ENCODE measurements around the gene TSHZ2. TPM values are rescaled to one million over a fixed set of nuclear protein-coding genes. Genes with fewer than 3 reads are reported as not detected.

The TSHZ2 gene
- total and polyA plus RNA-seq, 9 of the 15 experiments (the other 6 are each of a cell fraction or from before 2014, with no cell fraction given): 0.03 to 0.20 (median 0.05) TPM; not detected in 4

DNA sequence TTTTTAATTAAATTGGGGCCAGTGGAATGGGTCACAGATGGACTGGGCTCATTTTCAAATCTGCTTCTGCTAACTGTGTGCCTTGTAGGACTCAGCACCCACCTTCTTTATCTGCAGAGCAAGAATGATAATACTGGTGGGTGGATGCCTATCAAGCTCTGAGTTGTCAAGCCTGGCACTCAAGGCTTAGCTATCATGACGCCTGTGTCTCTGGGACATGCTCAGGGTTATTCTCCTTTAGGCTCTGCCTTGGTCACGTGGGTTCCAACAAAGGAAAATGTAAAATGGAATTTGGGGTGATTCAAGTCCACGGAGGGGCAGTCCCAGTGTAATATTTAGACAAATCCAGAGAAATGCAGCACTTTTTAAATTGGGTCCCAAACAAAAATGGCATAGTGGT lies 202.3 kb downstream of the TSHZ2 start (continued):
- TF ChIP-seq, protein P1, sequence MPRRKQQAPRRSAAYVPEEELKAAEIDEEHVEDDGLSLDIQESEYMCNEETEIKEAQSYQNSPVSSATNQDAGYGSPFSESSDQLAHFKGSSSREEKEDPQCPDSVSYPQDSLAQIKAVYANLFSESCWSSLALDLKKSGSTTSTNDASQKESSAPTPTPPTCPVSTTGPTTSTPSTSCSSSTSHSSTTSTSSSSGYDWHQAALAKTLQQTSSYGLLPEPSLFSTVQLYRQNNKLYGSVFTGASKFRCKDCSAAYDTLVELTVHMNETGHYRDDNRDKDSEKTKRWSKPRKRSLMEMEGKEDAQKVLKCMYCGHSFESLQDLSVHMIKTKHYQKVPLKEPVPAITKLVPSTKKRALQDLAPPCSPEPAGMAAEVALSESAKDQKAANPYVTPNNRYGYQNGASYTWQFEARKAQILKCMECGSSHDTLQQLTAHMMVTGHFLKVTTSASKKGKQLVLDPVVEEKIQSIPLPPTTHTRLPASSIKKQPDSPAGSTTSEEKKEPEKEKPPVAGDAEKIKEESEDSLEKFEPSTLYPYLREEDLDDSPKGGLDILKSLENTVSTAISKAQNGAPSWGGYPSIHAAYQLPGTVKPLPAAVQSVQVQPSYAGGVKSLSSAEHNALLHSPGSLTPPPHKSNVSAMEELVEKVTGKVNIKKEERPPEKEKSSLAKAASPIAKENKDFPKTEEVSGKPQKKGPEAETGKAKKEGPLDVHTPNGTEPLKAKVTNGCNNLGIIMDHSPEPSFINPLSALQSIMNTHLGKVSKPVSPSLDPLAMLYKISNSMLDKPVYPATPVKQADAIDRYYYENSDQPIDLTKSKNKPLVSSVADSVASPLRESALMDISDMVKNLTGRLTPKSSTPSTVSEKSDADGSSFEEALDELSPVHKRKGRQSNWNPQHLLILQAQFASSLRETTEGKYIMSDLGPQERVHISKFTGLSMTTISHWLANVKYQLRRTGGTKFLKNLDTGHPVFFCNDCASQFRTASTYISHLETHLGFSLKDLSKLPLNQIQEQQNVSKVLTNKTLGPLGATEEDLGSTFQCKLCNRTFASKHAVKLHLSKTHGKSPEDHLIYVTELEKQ (CRISPR knock-in tag; IDR thresholded peaks at IDR 0.05): no peak
- TF ChIP-seq, protein P2, sequence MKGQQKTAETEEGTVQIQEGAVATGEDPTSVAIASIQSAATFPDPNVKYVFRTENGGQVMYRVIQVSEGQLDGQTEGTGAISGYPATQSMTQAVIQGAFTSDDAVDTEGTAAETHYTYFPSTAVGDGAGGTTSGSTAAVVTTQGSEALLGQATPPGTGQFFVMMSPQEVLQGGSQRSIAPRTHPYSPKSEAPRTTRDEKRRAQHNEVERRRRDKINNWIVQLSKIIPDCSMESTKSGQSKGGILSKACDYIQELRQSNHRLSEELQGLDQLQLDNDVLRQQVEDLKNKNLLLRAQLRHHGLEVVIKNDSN (CRISPR knock-in tag; IDR thresholded peaks at IDR 0.05): peak; percentile 44; the same call in 1 of the 2 replicates
- TF ChIP-seq TARDBP (IDR thresholded peaks at IDR 0.05) (no peak), BMI1 (IDR thresholded peaks at IDR 0.05; ENCODE audit: low read length) (no peak), ZNF175 (CRISPR knock-in tag; IDR thresholded peaks at IDR 0.05; ENCODE audit: low read depth) (no peak)
- TF ChIP-seq, protein P3, sequence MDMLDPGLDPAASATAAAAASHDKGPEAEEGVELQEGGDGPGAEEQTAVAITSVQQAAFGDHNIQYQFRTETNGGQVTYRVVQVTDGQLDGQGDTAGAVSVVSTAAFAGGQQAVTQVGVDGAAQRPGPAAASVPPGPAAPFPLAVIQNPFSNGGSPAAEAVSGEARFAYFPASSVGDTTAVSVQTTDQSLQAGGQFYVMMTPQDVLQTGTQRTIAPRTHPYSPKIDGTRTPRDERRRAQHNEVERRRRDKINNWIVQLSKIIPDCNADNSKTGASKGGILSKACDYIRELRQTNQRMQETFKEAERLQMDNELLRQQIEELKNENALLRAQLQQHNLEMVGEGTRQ (CRISPR knock-in tag; IDR thresholded peaks at IDR 0.05): peak; percentile 60
- TF ChIP-seq, protein P4, sequence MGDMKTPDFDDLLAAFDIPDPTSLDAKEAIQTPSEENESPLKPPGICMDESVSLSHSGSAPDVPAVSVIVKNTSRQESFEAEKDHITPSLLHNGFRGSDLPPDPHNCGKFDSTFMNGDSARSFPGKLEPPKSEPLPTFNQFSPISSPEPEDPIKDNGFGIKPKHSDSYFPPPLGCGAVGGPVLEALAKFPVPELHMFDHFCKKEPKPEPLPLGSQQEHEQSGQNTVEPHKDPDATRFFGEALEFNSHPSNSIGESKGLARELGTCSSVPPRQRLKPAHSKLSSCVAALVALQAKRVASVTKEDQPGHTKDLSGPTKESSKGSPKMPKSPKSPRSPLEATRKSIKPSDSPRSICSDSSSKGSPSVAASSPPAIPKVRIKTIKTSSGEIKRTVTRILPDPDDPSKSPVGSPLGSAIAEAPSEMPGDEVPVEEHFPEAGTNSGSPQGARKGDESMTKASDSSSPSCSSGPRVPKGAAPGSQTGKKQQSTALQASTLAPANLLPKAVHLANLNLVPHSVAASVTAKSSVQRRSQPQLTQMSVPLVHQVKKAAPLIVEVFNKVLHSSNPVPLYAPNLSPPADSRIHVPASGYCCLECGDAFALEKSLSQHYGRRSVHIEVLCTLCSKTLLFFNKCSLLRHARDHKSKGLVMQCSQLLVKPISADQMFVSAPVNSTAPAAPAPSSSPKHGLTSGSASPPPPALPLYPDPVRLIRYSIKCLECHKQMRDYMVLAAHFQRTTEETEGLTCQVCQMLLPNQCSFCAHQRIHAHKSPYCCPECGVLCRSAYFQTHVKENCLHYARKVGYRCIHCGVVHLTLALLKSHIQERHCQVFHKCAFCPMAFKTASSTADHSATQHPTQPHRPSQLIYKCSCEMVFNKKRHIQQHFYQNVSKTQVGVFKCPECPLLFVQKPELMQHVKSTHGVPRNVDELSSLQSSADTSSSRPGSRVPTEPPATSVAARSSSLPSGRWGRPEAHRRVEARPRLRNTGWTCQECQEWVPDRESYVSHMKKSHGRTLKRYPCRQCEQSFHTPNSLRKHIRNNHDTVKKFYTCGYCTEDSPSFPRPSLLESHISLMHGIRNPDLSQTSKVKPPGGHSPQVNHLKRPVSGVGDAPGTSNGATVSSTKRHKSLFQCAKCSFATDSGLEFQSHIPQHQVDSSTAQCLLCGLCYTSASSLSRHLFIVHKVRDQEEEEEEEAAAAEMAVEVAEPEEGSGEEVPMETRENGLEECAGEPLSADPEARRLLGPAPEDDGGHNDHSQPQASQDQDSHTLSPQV (IDR thresholded peaks at IDR 0.05): peak; percentile 77
